Hematopoietic multipotent progenitor cell treated with erythropoietin and hydrocortisone succinate and interleukin-3 and kit ligand, for 6 days (in vitro differentiated cells): Measurements from ENCODE around the gene TLDC2.
"Not testable (repeated sequence)": the region's sequence is repeated elsewhere in the genome, so short reads cannot be mapped to it uniquely, and the experiment has no call there.

Experiments used
- DNase-seq: peaks from one replicate; pipeline ENCODE4 v3.0.0-alpha.2; 2015

The TLDC2 gene

DNA sequence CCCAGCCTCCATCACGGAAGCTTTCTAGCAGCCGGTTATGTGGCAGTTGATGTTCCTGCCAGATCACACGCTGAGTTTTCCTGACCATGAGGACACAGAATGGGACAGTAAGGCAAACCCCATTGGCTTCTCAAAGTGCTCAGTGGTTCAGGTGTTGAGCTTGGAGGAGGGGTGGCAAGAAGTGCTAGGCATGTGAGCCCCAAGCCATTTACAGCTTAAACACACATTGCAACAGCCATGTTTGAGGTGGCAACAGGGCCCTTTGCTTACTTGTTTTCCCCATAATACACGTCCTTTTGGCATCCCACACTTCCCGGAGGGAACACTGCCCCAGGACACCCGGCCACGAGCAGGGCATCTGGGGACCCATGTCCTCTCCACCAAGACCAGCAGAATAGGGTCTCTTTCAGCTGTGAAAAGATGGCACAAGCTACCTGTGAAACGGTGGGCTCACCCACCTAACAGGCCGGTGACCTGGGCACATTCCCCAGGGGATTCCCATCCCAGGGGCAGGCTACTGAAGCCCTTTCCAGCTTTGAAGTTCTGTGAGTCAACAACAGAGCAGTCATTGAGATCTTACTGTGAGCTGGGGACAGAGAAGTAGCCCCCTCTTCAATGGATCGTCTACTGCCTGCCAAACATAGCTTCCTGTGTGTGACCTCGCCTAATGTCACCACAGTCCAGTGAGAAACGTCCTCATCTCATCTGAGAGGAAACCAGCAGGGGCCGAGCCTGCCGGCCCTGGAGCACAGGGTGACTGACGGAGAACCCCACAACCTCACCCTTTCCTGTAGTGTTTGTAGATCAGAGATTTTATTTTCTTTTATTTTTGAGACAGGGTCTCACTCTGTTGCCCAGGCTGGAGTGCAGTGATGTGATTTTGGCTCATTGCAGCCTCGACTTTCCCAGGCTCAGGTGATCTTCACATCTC lies 4.0 kb upstream of the TLDC2 start:
- DNase-seq, result peak; percentile 51

DNA sequence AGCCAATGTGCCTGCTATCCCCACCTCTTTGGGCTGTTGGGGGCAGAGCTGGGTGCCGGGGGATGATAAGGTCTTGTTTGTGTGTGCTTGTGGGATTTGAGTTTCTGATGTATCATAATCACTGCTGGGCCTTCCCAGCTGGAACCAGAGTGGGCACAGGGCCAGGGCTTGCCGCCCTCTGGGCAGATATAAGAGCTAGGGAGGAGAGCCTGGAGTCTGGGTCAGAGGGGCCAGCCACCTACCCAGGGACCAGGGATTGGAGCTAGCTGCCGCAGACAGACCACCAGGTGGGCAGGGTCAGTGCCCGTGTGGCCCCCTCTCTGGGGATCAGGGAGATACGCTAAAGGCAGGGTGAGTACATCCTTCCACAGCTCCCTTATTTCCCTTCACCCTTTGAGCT lies 3.1 kb upstream of the TLDC2 start:
- DNase-seq, result peak; percentile 71

DNA sequence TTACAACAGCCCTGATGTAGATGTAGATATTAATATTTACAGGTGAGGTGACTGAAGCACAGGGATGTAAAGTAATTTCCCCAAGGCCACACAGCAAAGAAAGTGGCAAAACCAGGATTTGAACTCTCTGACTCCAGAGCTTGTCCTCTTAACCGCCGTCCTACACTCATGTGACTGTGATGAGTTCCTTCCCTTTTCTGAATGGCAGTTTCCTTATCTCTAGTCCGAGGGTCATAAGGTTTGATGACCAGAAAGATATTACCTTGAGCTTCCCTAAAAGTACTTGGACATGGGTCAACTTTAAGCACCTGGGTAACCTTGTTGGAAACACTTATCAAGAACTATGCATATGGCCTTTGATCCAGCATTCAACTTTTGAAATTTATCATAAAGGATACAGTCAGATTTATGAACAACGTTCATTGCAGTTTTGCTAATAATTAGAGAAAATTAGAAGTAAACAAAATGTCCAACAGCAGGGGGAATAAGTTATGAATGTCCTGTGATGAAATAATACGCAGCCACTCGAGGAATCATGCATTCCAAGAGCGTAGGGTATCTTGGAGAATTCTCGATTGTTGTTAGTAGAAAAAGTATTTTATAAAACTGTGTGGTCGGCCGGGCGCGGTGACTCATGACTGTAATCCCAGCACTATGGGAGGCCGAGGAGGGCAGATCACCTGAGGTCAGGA lies 2.3 kb upstream of the TLDC2 start:
- peak; percentile 69 for DNase-seq

DNA sequence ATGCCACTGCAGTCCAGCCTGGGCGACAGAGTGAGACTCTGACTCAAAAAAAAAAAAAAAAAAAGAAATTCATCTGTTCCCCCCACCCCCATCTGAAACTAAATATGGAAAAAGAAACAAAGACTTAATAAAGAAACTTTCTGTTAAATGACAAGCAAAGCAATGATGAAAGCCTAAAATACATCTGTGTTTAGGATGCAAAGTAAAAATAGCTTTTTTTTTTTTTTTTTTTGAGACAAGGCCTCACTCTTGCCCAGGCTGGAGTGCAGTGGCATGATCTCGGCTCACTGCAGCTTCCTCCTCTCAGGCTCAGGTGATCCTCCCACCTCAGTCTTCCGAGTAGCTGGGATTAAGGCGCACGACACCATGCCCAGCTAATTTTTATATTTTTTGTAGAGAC lies 845 bp upstream of the TLDC2 start:
- not testable (repeated sequence) for DNase-seq

DNA sequence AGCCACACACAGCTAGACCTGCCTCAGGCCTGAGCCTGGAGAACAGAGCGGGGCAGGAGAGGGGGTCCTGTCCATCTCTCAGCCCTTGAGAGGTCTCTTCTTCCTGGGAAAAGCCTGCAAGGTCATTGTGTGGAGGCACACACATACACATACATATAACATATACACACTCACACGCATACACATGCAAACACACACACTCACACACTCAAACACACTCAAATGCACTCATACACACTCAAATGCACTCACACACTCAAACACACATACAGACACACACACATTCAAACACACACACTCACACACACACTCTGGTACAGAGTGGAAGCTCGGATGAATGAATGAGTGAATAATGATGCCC lies 515 bp downstream of the TLDC2 start:
- DNase-seq, result no peak

DNA sequence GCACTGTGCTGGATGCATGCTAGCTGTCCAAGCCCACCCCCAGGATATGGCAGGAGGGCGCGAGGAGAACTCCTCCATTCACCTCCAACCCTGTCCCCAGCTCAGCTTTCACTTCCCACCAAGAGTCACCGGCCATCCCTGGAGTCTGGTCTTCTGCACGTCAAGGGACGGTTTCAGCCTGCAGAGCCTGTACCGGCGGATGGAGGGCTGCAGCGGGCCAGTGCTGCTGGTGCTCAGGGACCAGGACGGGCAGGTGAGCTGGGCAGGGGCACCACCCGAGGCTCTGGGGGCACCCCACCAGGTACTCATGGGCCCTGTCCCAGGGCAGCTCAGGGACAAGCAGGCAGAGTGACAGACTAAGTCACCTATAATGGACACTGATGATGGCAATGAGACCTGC lies 3.0 kb downstream of the TLDC2 start:
- no peak for DNase-seq

DNA sequence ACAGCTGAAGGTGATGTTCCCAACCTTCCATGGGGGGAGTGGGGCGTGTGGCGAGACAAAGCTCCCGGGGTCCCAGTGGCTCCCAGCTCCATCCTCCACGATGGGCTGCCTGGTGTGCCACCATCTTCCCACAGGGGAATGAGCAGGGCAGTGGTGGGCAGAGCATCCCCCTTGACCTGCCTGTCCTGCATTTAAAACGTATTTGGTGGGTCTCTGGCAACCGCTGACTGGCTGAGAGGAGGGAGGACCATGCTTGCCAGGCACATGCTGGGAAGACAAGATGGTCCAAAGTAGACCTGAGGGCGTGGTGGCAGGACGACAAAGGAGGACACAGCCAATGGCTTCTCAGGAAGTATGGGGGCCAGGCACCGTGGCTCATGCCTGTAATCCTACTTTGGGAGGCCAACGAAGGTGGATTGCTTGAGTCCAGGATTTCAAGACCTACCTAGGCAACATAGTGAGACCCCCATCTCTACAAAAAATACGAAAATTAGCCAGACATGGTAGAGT lies 4.9 kb downstream of the TLDC2 start:
- no peak for DNase-seq

DNA sequence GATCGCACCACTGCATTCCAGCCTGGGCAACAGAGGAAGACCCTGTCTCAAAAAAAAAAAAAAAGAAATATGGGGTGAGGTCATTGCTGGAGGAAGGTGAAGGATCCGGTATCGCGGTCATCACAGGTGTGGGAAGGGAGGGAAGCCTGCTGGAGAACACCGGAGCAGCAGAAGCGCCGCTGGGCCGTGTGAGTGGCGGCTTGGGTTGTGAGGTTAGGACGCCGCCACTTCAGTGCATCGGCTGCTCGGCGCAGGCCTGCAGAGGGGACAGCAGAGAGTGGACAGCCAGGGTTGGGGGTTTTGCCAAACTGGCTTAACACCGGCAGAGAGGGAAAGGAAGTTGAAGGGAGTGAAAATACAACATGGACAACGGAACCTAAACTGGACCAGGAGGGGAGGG lies 5.4 kb downstream of the TLDC2 start:
- no peak for DNase-seq

DNA sequence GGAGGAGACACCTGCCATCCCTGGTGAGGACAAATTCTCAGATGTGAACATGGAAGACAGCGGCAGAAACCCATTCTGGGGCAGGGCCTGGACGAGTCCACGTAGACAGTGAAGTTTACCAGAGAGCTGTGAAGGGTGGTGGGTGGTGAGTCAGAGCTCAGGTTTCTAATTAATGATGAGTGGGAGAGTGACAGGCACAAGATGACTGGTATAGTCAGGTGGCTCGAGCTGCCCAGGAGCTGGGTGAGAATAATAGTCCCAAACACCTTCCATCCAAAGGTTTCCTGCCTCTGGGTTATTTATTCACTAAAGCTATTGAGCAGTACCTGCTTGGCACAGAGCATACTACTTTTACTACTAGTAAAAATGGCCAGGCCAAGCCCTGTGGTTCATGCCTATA lies 6.0 kb downstream of the TLDC2 start:
- no peak for DNase-seq

DNA sequence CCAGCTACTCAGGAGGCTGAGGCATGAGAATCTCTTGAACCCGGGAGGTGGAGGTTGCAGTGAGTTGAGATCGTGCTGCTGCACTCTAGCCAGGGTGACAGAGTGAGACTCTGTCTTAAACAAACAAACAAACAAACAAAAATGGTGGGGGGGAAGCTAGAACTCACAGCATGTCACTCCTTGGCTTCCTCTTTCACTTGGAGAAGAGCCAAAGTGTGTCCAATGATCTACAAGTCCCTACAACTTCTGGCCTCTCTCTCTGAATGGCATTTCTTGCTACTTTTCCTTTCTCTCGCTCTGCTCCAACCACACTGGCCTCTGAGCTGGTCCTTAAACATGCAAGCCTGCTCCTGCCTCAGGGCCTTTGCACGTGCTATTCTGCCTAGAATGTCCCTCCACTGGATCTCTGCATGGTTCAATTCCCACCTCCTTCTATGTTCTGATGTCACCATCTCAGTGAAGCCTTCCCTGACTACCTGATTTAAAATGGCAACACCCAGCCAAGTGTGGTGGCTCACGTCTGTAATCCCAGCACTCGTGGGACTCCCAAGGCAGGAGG lies 8.1 kb downstream of the TLDC2 start:
- DNase-seq, result peak; percentile 41

DNA sequence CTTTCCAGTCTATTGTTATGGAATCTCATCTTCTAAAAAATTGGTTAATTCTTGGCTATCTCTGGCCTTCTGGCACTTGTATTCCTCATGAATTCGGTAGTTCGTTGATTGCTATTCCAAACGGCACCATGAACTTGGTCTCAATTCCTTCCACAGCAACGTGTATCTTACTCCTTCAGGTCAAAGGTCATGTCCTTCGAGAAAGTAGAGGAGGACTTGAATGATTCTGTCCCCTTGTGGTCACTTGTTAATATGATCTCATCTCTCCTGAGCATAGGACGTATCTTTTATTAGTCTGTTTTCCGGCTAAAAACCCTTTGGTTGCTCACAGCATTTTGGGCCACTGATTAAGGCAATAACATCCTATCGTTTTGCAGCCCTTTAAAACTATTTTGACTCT lies 9.4 kb downstream of the TLDC2 start:
- DNase-seq, result peak; percentile 29

DNA sequence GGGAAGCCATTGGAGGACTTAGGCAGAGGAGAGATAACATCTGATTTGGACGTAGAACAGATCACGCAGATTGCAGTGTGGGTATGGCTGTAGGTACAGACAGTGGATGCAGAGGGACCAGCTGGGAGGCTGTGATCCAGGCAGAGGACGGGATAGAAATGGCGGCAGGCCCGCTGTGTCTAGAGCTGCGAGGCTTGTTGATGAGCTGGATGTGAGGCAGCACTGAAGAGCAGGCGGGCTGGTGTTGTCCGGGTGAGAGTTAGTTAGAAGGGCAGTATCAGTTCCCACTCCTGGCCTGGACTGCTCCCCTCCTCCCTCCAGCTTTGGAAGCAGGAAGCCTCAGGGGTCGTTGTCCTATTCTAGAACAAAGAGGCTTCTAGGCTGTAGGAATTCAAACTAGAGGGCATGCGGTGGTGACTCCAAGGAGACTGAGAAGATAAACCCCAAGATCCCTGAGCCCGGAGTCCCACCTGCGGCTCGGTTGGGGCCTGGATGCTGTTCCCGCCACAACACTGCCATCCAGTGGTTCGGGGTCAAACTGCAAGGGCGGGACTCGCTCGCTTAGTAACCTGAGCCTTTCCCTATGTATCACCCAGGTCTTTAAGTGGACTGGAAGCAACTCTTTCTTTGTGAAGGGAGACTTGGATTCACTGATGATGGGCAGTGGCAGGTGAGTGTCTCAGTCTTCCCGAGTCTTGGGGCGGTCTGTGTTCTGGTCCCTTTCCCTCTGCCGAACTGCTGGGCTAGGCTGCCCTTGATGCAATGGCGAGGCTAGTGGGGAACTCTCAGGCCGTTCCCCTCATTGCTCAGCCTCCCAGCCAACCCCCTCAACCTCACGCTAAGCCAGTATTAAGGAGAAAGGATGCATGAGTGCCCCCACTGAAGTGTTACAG lies 11.2 kb downstream of the TLDC2 start:
- DNase-seq, result peak; percentile 85

DNA sequence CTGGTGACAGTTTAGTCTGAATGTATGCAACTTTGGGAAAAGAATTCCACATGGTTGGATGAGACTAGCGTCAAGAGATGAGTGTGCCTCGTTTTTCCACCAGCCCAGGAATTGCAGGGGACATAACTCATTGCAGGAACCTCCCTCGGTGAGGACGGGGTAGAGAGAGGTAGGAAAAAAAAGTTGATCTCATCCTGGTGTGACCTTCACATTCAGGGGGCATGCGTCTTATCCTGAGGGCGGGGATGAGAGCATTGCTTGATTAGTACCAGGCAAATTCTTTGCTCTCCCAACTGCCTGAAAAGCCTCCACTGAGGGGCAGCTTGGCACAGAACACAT lies 11.8 kb downstream of the TLDC2 start:
- no peak for DNase-seq

DNA sequence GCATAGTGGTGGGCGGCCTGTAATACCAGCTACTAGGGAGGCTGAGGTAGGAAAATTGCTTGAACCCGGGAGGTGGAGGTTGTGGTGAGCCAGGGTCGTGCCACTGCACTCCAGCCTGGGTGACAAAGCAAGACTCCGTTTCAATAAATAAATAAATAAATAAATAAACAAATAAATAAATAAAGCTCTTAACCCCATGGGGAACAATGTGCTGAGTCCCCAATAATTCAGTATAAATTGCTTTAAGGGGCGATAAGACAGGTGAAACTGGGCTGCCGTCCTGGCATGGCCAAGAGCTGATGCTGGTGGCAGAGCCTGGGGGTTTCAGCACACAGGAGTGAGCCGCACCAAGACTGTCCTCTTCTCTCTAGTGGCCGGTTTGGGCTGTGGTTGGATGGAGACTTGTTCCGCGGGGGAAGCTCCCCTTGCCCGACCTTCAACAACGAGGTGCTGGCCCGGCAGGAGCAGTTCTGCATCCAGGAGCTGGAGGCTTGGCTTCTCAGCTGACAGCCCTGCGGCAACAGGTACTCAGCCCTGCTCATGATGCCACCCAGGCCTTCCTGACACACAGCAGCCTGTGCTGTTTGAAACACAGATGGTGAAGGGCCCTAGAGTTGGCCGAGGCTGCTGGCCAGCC lies 13.1 kb downstream of the TLDC2 start:
- DNase-seq, result no peak

DNA sequence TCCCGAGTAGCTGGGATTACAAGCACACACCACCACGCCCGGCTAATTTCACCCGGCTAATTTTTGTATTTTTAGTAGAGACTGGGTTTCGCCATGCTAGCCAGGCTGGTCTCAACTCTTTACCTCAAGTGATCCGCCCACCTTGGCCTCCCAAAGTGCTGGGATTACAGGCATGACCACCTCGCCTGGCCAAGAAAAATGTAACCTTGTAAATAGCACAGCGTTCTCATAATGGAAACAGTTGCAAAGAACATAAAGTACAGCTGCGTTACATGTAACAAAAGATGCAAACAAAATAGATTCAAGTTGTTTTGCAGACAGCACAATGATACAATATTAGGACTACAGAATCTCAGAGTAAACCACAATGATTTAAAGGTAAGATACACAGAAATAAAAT lies 14.6 kb downstream of the TLDC2 start:
- no peak for DNase-seq

DNA sequence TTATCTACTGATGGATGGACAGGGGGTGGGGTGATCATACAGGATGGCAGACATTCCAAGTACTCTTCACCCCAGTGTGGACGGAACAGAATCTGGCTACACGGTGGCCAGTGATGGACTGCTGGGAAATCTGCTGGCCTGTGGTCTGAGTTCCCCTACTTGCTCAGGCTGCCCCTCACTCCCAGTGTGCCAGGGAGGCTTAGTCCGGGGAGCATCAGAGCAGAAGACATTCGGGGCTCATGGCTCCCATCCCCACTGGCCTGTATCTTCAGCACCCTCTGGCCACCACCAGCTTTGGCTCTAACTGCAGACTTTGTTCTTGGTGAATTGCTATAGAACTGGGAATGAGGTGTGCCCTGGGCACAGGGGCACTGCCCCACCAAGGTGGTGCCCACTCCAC lies 15.3 kb downstream of the TLDC2 start:
- DNase-seq, result no peak

DNA sequence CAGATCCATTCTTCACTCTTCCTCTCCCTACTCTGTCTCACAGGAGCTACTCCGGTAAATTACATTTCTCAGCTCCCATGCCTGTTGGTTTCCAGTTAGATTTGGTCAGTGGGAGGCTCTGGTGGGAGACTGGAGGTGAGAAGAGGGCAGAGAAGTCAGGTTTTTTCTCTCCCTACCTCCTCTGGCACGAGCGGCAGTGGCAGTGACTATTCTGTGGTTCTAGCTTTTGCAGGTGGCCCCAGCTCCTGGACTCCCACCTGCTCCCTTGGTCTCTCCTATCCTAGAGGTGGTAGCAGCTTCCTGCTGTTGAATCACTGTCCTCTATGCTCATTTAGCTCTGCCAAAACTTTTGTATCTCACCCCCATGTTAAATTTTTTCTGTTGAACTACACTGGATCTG lies 17.9 kb downstream of the TLDC2 start:
- DNase-seq, result no peak

DNA sequence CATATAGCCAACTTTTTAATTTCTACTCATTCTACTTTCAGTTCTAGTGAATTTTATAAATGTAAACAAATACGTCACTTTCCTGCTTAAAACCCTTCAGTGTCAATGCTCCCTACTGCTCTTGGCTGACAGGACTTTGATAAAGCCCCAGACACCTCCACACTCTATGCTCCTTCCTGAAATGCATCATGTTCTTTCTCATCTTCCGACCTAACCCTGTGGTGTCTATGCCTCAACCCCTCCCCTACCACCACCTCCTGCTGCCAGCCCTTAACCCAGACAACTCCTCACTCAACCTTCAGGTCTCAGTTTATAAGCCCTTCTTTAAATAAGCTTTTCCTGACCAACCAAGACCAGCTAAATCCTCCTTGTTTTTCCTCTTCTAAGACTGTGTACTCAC lies 19.1 kb downstream of the TLDC2 start:
- no peak for DNase-seq

DNA sequence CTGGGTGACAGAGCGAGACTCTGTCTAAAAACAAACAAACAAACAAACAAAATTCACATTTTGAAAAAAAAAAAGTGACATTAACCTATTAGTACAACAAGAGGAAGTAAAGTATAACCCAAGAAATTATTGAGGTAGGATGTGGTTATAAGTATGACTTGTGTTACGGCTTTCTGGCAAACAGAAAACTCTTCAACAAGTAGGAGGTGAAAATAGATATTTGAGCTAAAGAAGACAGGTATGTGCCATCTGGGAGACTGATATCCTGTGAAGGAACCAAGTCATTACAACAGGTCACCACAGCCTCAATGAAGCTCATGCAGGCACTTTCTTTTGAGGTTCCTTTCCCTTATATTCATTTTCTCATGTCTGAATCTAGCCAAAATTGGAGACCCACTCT lies 28.8 kb downstream of the TLDC2 start:
- no peak for DNase-seq

DNA sequence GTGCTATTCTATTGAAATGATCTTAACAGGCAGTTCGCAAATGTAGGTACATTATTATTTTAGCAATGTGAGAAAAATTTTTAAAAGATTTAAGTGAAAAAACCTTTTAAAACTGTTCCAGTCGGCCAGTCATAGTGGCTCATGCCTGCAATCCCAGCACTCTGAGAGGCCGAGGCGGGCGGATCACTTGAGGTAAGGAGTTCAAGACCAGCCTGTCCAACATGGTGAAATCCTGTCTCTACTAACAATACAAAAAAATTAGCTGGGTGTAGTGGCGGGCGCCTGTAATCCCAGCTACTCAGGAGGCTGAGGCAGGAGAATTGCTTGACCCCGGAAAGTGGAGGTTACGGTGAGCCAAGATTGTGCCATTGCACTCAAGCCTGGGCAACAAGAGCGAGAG lies 29.6 kb downstream of the TLDC2 start:
- not testable (repeated sequence) for DNase-seq

DNA sequence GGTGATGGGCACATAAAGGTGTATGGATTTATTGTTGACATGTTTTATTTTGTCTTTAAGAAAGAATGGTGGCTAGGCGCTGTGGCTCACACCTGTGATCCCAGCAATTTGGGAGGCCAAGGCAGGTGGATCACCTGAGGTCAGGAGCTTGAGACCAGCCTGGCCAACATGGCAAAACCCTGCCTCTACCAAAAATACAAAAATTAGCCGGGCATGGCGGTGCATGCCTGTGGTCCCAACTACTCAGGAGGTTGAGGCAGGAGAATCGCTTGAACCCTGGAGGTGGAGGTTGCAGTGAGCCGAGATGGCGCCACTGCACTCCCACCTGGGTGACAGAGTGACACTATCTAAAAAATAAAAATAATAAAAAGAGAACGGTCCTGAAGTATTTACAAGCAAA lies 30.1 kb downstream of the TLDC2 start:
- DNase-seq, result not testable (repeated sequence)

DNA sequence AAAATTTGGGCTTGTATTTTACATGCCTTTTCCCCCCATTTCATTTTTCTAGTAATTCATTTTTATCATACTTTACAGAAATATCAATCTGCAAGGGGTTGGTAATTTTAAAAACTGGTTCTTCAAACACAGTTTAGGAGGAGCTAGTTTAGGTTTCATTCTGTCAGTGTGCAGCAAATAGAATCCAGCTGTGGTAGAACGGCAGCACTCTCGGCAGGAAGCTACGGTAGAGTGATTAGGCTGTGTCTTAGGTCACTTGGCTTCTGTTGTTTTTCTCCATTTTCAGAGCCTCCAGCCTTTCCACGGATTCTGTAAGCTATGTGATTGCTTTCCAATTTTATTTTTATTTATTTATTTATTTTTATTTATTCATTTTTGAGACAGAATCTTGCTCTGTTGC lies 32.7 kb downstream of the TLDC2 start:
- DNase-seq, result no peak

DNA sequence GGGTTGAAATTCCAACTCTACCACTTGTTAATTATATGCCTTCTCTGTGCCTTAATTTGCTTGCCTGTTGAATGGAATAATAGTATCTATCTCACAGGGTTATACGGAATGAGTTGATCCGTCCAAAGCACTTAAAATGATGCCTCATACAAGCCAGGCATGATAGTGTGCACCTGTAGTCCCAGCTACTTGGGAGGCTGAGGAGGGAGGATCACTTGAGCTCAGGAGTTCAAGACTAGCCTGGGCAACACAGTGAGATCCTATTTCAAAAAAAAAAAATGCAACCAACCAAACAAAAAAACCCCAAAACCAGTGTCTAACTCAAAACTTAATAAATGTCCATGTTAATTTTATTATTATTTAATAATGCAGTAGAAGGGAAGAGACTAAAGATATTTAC lies 40.3 kb downstream of the TLDC2 start:
- no peak for DNase-seq
